Measurements from ENCODE around the gene RTP5. TPM values are rescaled to one million over a fixed set of nuclear protein-coding genes. Genes with fewer than 3 reads are reported as not detected.

RTP5 gene
- total and polyA plus RNA-seq, 2 donors (not counting 3 experiments of a cell fraction or from before 2014, with no cell fraction given): not detected

DNA sequence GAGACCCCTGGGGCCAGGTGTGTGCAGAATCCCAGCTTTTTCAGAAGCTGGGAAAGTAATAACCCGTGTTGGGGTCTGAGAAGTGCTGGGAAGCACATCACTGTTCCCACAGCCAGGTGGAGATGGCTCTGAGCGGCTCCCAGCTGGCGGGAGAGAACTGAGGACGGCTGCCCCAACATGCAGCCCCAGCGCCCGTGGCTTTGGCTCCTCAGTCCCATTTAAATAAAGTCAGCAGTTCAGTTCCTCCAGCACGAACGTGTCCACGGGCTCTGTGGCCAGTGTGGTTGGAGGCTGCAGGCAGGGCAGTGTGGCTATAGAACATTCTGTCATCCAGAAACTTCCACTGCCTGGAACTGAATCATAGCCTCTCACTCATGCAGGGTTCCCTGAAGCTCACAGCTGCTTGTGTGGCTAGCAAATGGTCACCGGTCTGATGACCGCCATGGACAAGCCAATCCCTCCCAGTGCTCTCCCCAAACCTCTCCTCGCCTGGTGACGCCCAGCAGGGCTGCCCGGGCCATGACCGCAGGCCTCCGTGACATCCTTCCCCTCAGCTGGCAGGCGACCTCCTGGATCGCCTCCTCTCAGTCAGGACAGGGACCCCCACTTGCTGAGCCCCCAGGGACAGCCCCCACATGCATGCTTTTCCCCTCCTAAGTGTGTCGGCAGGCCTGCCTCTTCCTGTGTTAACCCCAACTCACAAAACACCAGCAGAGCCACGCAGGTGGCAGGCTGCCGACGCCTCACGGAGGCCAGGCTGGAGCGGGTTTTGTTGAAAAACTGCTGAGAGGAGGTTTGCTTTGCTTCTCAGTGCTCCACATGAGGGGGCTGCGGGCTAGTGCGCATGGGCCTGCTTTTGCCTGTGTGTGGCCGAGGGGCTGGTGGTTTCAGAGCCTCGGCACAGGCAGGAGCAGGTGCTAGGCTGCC, 1.3 kb downstream of the RTP5 start:
- Histone ChIP-seq H3K27me3 (ENCODE audit: control insufficient read depth in 2 of 2, insufficient read depth in 2 of 2, low read length in 2 of 2) (peaks cover 0 to under 1% of the 10 kb centered on the region in 2 experiments), H4K20me1 (replicated peaks; ENCODE audit: control insufficient read depth, extremely low read depth, insufficient read depth, low read length) (no peaks in the 10 kb centered on the region), H3K4me1 (ENCODE audit: control insufficient read depth, extremely low read depth, insufficient read depth, low read length) (no peaks in the 10 kb centered on the region), H3K9ac (replicated peaks; ENCODE audit: extremely low read depth, insufficient read depth, low read length) (no peak overlapping the region), H3K79me2 (ENCODE audit: control insufficient read depth, insufficient read depth, low read length) (no peaks in the 10 kb centered on the region), H3K4me2 (ENCODE audit: insufficient read depth, low read length) (no peak overlapping the region), H3K9me3 (replicated peaks; ENCODE audit: control insufficient read depth, insufficient read depth, low read length) (no peaks in the 10 kb centered on the region), H2AFZ (ENCODE audit: low read depth, low read length) (no peak overlapping the region), H3K36me3 (ENCODE audit: control insufficient read depth in 2 of 2, extremely low read depth in 1 of 2, insufficient read depth in 2 of 2, low read length in 2 of 2) (no peaks in the 10 kb centered on the region), H3K27ac (ENCODE audit: insufficient read depth, low read depth, low read length) (no peak overlapping the region), H3K4me3 (replicated peaks in 1 of 3; ENCODE audit: insufficient read depth in 1 of 3, low read depth in 1 of 3, low read length in 3 of 3) (no peak overlapping the region), H3K9me1 (replicated peaks; ENCODE audit: control insufficient read depth, extremely low read depth, insufficient read depth, low read length) (no peaks in the 10 kb centered on the region)
- DNase-seq (ENCODE audit: low read depth, low spot score): no peak
- POLR2A ChIA-PET: no interaction called here
- intact Hi-C loops (cut with micrococcal nuclease): loop anchor here (10.0 kb wide), 1 partner anchor 366 kb away; the partner anchor contains the start of gene STK25
- FAIRE-seq: no peak
- dilution Hi-C loops (cut with MboI; ENCODE audit: extremely low pct_ligation_motif_present, low sequenced_read_pairs): no loop called here
- no peak for TF ChIP-seq GATA2 (IDR thresholded peaks at IDR 0.05; ENCODE audit: insufficient read depth, insufficient read length, low read depth, low read length)
- TF ChIP-seq POLR2AphosphoS5 (IDR thresholded peaks at IDR 0.05; ENCODE audit: insufficient read depth, low read depth, low read length): no peak
- no peak for TF ChIP-seq JUN (IDR thresholded peaks at IDR 0.05; ENCODE audit: borderline replicate concordance, insufficient read depth, insufficient read length, low read depth)
- TF ChIP-seq FOS (IDR thresholded peaks at IDR 0.05; ENCODE audit: borderline replicate concordance, insufficient read depth, low read length): no peak
- TF ChIP-seq MAX (IDR thresholded peaks at IDR 0.05; ENCODE audit: insufficient read depth, insufficient read length): no peak
- TF ChIP-seq POLR2A (IDR thresholded peaks at IDR 0.05; ENCODE audit: low read depth, low read length): no peak
- TF ChIP-seq, protein P1, sequence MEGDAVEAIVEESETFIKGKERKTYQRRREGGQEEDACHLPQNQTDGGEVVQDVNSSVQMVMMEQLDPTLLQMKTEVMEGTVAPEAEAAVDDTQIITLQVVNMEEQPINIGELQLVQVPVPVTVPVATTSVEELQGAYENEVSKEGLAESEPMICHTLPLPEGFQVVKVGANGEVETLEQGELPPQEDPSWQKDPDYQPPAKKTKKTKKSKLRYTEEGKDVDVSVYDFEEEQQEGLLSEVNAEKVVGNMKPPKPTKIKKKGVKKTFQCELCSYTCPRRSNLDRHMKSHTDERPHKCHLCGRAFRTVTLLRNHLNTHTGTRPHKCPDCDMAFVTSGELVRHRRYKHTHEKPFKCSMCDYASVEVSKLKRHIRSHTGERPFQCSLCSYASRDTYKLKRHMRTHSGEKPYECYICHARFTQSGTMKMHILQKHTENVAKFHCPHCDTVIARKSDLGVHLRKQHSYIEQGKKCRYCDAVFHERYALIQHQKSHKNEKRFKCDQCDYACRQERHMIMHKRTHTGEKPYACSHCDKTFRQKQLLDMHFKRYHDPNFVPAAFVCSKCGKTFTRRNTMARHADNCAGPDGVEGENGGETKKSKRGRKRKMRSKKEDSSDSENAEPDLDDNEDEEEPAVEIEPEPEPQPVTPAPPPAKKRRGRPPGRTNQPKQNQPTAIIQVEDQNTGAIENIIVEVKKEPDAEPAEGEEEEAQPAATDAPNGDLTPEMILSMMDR (IDR thresholded peaks at IDR 0.05; ENCODE audit: extremely low read depth in 1 of 2, insufficient read depth in 1 of 2, low read depth in 1 of 2, low read length in 2 of 2): no peak
- no peak for TF ChIP-seq EZH2 (IDR thresholded peaks at IDR 0.05; ENCODE audit: borderline replicate concordance, low read depth, low read length, severe bottlenecking)
- BruUV-seq (replicated peaks): no TSS peak
- CTCF ChIA-PET: no interaction called here
